GM21619 (cell line): Measurements from ENCODE around the gene SPESP1.

ENCODE experiments used
- ATAC-seq: cut with Tn5 transposase; IDR thresholded peaks from one replicate; pipeline ENCODE4 v1.9.1; 2021; ENCODE audit not compliant: unreplicated experiment

SPESP1 gene

GRCh38 chr15:68930268-68931022 is at the start of gene SPESP1:
Gene SPESP1, plus strand, starts transcription at chr15:68930525. Its CDS starts 129 bp downstream, at chr15:68930654.
- no peak for ATAC-seq

GRCh38 chr15:68885070-68885469 is 45.3 kb upstream of the SPESP1 start:
- ATAC-seq = no peak

- no peak for ATAC-seq
Observed at GRCh38 chr15:68887120-68887519, 43.2 kb upstream of the SPESP1 start.

- ATAC-seq = no peak
Observed at GRCh38 chr15:68887819-68888218, 42.5 kb upstream of the SPESP1 start.

- no peak for ATAC-seq
Observed at GRCh38 chr15:68888419-68888818, 41.9 kb upstream of the SPESP1 start.

- no peak for ATAC-seq
Observed at GRCh38 chr15:68894208-68894607, 36.1 kb upstream of the SPESP1 start.

- ATAC-seq = no peak
Observed at GRCh38 chr15:68896178-68896577, 34.1 kb upstream of the SPESP1 start.

GRCh38 chr15:68897016-68897415 is 33.3 kb upstream of the SPESP1 start:
- no peak for ATAC-seq

GRCh38 chr15:68900027-68900426 is 30.3 kb upstream of the SPESP1 start:
- ATAC-seq = no peak

GRCh38 chr15:68907396-68907923 is 22.9 kb upstream of the SPESP1 start:
- ATAC-seq = no peak

- ATAC-seq = no peak
Observed at GRCh38 chr15:68909601-68910100, 20.7 kb upstream of the SPESP1 start.

GRCh38 chr15:68910341-68910740 is 20.0 kb upstream of the SPESP1 start:
- no peak for ATAC-seq

GRCh38 chr15:68910816-68911215 is 19.5 kb upstream of the SPESP1 start:
- no peak for ATAC-seq

- ATAC-seq = no peak
Observed at GRCh38 chr15:68921926-68922325, 8.4 kb upstream of the SPESP1 start.

- no peak for ATAC-seq
Observed at GRCh38 chr15:68924866-68925560, 5.3 kb upstream of the SPESP1 start.

GRCh38 chr15:68933001-68933400 is 2.7 kb downstream of the SPESP1 start:
- ATAC-seq = no peak

- ATAC-seq = no peak
Observed at GRCh38 chr15:68934341-68934740, 4.0 kb downstream of the SPESP1 start.

- ATAC-seq = no peak
Observed at GRCh38 chr15:68935400-68935937, 5.1 kb downstream of the SPESP1 start.

GRCh38 chr15:68939501-68939900 is 9.2 kb downstream of the SPESP1 start:
- ATAC-seq = no peak

GRCh38 chr15:68951813-68952212 is 21.5 kb downstream of the SPESP1 start:
- no peak for ATAC-seq

- no peak for ATAC-seq
Observed at GRCh38 chr15:68957696-68958095, 27.4 kb downstream of the SPESP1 start.

- no peak for ATAC-seq
Observed at GRCh38 chr15:68958597-68958996, 28.3 kb downstream of the SPESP1 start.
